ENCODE measurements around the gene SH3BP4.

The SH3BP4 gene

DNA sequence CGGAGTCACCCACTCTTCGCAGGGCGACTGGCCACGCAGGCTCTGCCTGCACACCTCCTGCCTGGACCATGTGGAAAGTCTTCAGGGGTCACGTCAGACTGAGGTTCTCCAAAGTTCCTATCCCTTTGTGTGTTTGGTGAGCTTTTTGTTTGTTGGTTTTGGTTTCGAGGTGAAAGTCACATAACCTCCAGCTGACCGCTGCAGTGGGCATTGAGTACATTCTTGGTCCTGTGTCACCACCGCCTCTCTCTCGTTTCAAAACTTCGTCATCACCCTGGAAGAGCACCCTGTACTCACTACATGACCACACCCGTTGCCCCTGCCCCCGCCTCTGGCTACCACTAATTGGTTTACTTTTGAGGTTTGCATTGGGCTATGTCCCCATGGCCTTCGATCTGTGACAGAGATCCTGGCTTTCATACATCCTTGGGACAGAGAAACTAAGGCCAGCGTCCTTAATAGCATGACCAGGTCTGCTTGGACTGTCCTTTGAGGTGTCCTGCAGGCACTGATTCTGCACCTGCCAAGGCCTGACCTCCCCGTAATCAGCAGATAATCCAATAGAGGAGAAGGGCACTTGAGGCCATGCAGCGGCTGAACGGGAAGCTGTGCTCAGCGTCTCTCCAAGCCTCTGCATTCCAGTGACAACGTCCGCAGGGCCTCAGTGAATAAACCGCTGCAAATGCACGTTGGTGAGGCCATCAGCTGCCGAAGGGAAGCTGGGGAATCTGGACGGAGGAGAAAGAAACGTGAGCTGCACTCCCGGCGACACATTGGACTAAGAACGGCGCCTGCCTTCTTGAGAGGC is 46.8 kb downstream of the SH3BP4 start:
- no peak for DNase-seq (ENCODE audit: low spot score)

DNA sequence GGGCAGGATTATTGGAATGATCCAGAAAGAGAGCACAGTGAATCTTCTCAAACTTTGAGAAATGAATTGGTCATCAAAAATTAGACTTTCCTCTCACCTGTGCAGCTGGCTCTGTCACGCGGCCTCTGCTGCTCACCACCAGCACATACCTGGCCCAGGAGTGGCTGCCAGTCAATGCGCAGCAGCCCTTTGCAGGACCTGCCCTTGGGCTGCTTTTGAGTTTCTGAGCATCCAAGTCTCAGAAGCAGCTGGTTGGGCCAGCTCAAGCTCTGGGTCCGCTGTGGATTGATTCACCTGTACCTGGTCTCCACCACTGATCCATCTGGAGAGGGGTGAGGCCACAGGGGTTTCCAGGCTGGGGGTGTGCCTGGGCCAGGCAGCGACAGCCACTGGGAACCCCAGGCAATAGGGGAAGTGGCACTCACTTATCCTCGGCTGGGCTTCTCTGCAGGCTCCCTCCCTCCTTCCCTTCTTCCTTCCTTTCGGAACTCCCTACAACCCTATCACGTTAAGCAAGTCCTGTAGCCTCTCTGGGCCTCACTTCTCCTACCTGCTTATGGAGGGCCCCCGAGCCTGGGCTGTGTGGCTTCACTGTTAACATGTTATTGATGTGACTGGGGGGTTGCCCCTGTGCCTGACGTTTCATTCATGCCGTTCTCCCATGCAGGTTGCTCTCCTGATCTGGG is 48.1 kb downstream of the SH3BP4 start:
- no peak for DNase-seq (ENCODE audit: low spot score)

DNA sequence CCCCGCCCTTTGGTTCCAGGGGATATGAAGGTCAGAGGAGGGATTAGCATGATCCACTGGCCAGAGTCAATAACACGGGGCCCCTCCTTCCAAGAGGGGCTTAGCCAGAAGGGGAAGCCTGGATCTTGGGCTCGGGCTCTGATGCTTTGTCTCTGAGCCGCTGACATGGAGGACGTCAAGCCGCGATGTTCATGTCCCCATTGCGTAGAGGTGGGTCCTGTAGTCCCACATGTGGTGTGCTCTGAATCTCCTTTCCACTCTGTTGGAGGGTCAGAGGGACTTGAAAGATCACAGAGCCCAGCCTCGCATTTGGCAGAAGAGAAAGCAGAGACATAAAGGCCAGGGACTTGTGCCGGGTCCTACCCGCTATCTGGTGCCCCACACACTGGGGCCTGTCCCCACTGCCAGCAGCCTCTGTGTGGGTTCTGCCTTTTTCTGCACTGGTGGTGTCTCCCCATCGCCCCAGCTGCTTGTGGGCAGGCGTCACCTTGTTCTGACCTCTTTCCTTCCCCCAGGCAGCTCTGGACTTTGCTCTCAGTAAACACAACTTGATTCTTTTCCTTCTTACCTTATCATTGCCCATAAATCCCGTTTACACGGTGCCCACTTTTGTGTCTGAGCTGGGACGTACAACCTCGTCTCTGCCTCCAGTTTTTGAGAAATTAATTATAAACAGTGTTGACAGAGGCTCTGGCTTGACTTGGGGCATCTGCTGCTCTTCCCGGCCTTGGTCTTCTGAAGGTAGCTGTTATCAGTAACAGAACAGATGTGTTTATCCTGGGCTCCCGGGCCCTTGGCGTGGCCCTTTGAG is 48.8 kb downstream of the SH3BP4 start:
- DNase-seq (ENCODE audit: low spot score) = no peak

DNA sequence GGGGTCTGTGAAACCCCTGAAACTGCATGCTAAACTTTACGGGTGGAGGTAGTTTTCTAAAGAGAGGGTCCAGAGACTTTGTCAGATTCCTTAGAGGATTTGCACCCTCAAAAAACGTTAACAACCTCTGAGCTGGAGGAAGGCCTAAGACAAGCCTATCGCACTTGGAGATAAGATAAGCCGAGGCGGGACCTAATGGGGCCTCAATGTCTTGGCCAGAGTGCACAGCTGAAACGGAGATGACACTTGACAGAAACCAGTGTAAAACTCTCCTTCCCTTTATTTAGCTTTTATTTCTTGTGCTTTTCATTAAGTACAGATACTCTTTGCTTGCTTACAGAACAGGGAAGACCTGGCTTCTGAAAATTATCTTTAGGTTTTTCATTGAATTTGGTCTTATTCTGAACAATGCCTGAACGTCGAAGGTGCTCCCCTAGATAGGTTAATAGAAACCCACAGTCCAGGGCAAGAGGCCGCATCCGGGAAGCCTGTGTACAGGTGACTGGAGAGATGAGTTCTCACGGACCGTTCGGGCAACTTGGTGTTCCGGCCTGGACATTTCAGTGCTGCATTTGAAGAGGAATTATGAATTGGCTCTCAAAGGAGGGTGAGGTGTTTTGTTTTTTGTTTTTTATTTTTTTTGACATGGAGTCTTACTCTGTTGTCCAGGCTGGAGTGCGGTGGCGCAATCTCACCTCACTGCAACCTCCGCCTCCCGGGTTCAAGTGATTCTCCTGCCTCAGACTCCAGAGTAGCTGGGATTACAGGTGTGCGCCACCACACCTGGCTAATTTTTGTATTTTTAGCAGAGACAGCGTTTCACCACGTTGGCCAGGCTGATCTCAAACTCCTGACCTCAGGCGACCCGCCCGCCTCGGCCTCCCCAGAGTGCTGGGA is 49.7 kb downstream of the SH3BP4 start:
- DNase-seq (ENCODE audit: low spot score) = no peak

DNA sequence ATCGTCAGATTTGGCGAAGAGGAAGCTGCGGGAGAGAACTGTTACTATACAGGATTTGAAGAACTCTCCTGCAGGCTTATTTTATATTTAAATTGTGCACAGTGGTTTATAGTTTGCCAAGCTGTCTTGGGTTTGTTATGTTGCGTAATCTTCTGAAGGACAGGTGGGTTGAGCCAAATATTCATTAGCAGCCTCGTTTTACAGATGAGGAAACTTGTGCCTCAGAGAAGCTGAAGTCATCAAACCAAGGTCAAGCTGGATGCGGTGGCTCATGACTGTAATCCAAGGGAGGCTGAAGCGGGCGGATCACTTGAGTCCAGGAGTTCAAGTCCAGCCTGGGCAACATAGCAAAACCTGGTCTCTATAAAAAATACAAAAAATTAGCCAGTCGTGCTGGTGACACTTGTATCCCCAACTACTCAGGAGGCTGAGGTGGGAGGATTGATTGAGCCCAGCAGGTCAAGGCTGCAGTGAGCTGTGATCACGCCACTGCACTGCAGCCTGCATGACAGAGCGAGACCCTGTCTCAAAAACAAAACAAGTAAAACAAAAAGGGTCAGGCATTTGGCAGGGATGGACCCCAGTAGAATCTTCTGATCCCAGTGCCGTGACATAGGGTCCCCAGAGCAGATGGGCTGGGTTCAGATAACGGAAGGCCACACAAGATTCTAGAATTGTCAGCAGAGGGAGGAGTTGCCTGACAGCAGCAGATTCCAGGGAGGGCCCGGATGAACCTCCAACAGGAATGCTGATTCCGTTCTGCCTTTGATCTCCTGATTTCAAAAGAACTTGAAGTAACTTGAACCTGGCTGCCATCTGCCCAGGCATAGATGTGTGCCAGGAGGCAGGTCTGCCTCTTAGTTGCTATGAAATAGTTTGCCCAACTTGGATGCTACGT is 50.6 kb downstream of the SH3BP4 start:
- no peak for DNase-seq (ENCODE audit: low spot score)

DNA sequence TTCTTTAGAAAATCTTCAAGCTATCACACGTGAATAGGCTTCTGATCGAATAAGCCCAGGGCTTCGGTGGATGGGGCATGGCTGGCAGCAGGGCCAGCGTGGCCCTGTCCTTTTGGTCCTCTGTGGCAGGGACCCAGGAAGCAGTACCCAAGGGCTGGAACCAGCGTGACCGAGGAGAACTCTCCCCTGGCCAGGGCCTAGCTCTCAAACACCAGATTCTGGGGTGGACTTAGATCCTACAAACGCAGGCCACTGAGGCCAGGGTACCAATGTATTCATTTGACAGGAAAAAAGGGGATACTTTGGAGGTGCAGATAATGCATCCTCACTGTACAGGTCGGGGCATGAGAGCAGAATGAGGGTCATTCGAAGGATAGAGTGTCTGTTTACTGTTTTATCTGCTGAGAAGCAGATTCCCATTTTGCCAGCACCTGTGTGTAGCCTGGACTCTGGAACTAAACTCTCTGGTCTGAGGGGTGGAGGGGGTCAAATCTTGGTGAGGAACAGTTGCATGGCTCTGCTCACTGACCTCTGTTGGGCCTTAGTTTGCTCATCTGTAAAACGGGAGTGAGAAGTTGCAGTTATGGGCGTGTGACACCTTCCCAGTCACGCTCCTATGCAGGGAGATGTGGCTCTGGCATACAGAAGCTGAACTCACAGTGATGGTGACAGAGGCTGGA is 51.4 kb downstream of the SH3BP4 start:
- no peak for DNase-seq (ENCODE audit: low spot score)

DNA sequence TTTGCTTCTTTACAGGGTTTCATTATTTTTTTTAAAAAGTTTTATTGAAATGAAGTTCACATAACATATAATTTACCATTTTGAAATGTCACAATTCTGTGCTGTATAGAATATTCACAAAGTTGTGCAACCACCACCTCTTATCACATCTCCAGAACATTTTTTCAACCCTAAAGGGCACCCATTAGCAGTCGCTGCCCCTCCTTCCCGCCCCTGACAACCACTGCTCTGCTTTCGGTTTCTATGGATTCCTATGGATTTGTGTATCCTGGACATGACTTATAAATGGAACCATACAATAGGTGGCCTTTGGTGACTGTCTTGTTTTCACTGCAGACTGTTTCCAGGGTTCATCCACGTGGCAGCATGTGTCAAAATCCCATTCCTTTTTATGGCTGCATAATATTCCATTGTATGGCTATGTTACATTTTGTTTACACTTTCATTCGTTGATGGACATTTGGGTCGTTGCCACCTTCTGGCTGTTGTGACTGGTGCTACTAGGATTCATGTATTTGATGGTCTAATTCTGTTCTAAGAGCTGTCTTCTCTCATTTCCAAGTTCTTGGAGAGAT is 52.6 kb downstream of the SH3BP4 start:
- DNase-seq (ENCODE audit: low spot score) = no peak

DNA sequence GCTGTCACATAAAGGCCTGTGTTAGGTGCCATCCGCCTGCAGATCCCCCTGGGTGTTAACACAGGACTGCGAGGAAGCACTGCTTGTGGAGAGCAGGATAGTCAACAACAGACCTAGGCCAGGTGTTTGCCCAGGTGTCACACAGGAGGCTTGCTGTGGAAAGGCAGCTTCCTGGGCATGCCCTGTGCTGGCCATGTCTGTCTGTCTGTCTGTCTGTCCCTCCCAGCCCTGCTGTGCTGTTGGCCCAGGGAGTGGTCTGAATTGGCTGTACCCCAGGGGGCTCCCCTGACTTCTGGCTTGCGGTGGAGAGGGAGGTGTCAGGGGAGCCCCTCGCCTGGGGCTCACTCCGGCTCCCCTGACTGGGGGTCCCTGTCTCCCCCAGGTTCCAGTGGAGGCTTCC is 53.2 kb downstream of the SH3BP4 start:
- DNase-seq (ENCODE audit: low spot score) = no peak

DNA sequence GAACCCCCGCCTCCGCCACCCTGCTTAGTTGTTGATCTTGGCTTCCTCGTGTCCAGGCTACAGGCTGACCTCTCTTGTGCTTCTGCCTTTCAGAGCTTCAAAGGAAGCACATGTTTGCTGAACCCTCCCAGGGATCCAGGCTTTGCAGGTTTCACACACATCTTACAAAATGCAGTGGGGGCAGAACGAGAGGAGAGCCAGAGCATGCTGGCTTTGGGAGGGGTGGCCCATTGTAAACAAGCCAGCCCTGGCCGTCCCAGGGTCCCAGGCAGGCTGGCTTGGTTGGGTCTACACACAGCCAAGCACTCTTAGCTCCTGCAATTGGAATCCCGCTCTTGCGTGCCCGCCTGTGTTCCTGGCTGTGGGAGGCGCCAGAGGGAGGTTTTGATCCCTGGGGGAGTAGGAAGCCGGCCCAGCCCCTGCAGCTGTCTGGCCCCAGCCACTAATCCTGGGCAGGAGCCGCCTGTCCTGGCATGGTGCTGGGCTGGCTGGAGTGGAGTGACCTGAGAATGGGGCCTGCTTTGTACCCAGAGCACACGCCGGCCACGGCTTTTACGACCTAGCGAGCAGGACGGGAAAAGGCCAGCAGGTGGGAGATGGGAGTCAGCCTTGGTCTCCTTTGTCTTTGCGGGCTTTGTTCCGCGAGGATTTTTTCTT is 53.9 kb downstream of the SH3BP4 start:
- peak; percentile 87 for DNase-seq (ENCODE audit: low spot score)

DNA sequence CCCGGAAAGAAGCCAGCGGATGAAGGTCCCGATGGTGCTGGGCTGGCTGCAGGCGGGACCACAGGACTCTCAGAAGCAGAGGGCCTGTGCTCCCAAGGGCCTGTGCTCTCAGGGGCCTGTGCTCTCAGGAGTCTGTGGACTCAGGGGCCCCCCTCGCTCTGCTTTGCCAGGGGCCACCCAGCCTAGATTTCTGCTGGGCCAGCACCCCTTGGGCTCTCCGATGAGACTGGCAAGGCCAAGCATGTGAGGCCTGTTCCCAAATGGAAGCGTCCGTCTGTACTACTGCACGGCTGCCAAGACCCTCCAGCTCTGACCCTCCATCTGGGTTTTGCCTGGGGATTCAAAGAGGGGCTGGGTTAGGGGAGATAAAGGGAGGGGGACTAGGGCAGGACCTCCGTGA is 54.6 kb downstream of the SH3BP4 start:
- no peak for DNase-seq (ENCODE audit: low spot score)

DNA sequence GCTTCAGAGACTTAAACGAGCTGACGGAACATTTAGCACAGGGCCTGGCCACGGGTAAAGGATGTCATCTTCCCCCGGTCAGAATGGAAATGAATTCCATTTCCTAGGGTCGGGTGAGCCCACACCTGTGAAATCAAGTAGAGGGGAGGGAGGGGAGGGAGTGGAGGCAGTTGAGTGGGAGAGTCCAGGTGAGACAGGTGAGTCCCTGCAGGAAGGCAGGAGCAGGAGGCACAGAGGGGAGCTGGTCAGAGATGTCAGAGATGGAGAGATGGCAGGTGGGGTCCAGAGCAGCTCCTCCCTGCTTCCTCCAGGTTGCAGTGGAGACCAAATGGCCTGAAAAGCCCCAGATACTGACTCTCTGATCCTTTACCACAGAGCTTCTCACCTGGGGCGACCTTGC is 55.2 kb downstream of the SH3BP4 start:
- no peak for DNase-seq (ENCODE audit: low spot score)

DNA sequence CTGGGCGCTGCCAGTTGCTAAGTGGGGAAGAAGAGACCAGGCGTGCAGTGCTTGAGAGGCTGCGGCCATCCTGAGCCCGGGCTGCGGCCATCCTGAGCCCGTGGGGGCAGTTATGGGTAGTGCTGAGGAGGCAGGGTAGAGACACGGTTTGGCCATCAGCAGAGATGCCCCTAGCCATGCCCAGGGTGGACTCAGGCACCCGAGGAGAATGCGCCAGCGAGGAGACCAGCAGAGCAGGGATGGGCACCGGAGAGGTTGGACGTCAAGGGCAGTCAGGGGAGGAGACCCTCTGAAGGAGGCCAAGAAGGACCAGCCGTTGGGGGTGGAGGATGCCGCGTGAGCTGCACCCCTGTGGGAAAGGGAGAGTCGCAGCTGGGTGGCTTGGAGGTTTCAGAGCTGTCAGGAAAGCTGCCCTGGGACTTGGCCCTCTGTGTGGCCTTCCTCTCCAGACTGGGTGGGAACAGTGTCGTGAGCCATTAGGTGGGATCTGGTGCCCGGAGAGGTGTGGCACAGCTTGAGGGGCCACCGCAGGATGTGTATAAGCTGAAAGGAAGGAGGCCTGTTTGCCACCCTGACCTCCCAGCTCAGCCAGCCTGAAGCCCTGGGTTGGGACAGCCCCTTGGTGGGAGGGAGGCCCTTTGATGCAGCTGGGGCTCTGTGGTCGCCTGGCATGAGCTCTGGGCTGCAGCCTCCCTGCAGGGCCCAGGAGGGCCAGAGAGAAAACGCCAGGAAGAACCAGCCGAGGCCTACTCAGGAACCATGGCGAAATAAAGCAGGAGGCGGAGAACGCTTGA is 56.0 kb downstream of the SH3BP4 start:
- DNase-seq (ENCODE audit: low spot score) = no peak

DNA sequence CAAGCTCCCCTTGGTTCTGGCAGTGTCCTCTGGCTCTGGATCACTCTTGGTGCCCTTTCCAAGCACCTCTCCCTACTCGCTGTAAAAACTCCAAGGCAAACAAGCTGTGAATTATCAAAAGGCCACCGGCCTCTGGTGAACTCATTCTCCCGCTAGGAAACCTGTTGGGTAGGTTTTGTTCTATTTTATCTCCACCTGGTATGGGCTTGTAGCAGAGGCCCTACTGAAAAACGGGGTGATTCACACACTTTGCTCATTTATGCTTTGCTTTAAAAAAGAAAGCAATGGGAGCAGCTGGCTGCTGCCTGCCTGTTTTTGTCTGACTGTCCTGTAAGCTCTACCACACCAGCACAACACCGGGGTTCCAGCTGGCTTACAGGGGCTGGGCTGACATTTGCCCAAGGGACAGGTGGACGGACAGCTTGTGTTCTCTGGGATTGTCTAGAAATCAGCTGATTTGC is 56.8 kb downstream of the SH3BP4 start:
- DNase-seq (ENCODE audit: low spot score) = no peak

DNA sequence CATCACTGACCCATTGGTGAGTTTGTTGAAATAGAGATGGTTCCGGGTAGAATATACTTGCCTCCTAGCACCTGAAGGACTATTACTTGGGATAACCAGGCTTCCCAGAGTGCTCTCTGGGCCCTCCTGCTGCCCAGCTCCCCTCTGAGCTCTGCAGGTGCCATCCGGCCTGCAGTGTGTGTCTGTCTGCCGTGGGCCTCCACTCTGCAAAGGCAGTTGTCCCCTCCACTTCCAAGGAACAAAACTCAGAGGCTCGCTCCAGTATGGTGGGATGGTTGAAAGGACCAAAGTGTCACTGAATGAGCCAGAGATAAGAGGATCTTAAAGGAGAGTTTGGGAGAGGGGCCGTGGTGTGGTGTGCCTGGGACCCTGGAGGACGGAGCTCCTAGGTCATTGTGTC is 57.3 kb downstream of the SH3BP4 start:
- no peak for DNase-seq (ENCODE audit: low spot score)

DNA sequence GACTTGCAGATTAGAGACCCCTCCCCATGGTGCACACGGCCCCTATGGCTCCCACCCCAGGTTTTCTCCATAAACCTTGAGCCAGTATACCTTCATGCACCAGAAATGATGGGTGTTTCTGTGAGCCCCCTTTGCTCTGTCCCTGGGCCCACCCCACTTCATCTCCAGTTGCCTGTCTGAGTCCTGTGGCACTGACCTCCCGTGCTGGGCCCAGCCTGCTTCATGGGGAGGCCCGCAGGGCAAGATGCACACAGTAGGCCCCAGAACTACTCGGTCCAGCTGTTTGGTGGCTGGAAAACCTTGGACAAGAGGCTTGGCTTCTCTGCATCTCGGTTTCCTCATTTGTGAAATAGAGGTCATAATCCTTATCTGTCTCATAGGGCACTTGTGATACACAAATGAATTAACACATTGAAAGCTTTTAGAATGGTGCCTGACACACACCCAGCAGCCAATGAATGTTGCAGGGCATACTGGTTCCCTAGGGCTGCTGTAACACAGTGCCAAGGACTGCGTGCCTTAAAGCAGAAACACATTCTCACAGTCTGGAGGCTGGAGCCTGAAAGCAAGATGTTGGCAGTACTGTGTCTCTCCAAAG is 58.4 kb downstream of the SH3BP4 start:
- no peak for DNase-seq (ENCODE audit: low spot score)

DNA sequence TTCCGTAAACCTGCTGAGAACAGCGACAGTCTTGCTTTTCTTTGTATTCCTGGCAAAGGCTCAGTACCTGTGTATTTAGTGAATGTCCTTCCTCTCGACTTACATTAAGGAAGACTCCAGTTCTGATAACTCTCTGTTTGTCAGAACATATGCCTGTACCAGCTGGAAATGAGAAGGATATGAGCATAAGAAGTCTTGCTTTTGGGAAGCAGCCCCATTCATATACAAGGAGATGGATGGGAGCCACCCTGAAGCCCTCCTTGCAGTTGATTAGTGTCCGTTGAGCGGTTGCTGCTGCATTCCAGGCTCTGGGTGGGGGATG is 59.8 kb downstream of the SH3BP4 start:
- DNase-seq (ENCODE audit: low spot score) = no peak

DNA sequence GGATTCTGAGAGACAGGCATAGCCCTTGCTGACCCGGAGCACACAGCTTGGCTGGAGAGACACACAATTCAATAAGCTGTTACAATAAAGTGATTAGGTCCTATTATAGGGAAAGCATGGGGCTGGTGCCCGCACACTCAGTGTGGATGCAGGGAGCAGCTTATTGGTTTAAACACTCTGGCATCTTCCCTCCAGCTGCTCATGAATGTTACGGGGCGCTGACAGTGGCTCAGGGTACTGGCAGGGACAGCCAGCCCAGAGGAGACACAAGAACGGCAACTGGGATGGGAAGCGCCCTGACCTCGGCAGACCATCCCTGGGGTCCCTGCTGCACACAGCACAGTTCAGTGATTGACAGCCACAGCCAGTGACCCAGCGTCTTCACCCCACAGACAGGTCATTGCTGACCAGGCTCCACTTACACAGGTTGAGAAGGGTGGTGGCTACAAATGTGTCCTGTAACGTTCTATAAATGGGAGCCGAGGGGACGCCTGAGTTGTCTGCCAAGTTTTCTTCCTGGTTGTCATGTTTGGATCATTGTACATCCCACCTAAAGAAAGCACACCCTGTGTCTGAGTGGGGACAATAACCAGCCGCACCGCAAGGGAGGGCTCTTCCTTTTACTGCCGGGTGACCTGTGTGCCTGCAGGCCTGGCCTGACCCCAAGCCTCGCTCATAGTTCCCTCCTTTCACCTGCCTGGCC is 60.3 kb downstream of the SH3BP4 start:
- peak; percentile 75 for DNase-seq (ENCODE audit: low spot score)
